GM18526 (cell line): ENCODE data around the gene CPZ.

Experiments used
- POLR2A ChIP-seq: IDR thresholded peaks from 3 replicates; pipeline ENCODE4 v1.6.1; 2011; ENCODE audit not compliant: insufficient read length; ENCODE audit errors: extremely low read depth

CPZ gene

DNA sequence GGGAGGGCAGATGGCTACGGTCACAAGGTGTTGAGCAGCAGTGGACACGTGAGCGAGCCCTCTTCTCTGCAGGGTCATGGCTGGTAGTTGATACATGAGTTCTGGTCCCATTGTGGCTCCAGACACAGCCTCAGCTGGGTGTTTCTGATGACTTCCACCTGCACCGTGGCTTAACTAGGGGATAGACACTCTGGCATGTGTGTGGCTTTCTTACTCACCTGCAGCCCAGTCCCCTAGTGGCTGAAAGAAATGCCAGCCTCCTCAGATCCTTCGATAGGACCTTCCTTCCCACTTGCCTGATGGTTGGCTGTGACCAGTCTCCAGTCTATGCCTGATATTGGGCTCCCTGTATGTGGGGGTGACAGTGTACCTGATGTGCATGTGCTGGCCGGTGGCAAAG lies 7.4 kb upstream of the CPZ start:
- TF ChIP-seq POLR2A, result no peak

DNA sequence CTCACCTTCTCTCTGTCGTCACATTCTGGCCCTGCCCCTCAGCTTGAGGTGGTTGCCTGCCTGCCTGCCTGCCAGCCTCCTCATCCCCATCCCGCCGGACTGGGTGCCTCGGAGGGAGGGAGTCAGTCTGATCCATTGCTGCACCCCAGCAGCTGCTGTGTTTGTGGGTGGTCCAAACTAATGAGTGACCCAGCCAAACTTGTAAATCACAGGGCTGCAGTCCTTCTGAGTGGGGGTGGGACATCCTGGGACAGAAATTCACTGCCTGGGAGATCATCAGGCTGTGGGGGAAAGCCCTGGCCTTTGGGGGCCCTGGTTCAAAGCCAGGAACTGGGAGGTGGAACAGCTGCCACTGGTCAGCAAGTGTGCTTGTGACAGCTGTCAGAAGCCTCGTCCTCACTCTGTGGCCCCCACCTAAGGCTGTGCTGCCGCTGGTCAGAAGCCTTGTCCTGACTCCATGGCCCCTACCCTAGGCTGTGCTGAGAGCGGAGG lies 6.8 kb upstream of the CPZ start:
- no peak for TF ChIP-seq POLR2A

DNA sequence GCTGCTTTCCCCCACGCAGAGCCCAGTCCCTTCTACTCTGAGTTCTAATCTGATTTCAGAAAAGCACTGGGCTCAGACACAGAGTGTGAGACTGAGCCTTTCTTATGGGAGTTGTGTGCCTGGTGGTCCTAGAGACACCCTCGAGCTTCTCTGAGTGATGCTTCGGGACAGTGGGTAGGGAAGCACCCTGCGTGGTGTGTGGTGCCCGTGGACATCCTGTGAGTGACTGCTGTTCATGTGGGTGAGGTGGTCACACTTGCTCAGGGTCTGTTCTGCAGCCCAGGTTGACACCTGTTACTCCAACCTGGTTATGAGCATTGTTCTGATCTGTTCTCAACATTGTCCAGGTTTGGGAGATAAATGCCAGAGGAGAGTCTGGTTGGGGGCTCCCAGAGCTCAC lies 6.3 kb upstream of the CPZ start:
- no peak for TF ChIP-seq POLR2A

DNA sequence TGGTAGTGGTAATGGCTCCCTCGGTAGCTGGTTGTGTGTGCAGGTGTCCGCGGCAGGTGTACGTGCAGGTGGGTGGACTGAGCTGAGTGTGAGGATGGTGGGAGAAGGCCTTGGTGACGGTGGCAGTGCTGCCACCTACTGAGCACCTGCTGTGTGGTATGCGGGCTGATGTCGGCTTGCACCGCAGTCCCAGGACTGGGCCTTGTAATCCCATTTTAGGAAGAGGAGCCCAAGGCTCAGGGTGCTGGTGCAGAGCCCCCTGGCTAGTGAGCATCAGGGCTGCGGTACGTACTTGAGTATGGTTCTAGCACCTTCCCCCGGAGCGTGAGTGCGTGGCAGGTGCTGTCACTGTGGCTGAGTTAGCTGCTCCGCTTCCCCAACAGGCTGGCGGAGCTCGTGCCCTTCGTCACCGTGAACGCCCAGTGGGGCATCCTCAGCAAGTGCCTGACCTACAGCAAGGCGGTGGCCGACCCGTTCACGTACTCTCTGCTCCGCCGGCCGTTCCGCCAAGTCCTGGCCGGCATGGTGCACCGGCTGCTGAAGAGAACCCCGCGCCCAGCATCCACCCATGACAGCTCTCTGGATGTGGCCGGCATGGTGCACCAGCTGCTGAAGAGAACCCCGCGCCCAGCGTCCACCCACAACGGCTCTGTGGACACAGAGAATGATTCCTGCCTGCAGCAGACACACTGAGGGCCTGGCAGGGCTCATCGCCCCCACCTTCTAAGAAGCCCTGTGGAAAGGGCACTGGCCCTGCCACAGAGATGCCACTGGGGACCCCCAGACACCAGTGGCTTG lies 5.7 kb upstream of the CPZ start:
- no peak for TF ChIP-seq POLR2A

DNA sequence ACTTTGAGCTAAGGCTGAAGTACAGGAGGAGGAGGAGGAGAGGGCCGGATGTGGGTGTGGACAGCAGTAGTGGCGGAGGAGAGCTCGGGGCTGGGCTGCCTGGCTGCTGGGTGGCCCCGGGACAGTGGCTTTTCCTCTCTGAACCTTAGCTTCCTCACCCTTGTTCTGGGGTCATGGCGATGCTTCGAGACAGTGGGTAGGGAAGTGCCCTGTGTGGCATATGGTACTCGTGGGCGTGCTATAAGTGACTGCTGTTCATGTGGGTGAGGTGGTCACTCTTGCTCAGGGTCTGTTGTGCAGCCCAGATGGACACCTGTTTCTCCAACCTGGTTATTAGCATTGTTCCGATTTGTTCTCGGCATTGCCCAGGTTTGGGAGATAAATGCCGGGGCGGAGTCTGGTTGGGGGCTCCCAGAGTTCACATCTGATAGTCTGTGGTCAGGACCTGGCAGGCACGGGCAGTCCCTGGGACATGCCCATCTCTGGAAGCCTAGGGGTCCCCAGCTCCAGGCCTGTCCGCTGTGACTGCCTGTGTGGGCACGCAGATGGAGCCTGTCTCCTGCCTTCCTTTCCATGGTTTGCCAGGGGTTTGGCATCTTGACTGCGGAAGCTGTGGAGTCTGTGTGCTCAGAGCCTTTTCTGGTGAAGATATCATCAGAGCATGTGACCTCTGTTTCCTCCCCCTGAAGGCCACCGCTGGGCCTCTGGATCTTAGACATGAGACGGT lies 4.9 kb upstream of the CPZ start:
- TF ChIP-seq POLR2A, result no peak

DNA sequence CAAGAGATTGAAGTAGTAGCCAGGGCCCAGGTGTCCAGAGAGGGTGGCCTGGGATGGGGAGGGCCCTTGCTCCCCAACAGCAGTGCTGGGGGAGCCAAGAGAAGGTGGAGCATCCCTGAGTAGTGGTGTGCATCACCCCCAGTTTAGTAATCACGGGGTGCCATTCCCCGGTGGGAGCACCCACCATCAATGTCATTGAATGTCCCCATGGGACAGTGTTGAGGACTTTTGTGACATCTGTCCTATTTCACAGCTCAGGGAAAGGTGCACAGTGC lies 4.4 kb upstream of the CPZ start:
- TF ChIP-seq POLR2A, result no peak

DNA sequence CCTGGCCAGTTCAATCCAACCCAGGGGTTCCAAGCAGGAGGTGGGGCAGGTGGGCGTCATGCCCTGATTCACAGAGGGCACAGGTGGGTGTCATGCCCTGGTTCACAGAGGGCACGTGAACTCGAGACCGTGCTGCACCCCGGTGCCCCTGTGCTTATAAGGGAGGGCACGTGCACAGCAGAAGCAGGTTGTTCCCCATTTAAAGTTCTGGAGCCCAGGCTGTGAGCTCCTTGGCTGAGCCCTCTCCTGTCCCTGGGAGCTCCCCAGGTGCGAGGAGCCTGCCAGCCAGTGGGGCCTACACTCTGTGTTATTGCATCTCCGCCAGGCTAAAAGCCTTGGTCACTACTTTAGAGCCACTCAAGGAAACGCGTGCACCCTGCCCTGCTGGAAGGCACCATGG lies 3.2 kb upstream of the CPZ start:
- no peak for TF ChIP-seq POLR2A

DNA sequence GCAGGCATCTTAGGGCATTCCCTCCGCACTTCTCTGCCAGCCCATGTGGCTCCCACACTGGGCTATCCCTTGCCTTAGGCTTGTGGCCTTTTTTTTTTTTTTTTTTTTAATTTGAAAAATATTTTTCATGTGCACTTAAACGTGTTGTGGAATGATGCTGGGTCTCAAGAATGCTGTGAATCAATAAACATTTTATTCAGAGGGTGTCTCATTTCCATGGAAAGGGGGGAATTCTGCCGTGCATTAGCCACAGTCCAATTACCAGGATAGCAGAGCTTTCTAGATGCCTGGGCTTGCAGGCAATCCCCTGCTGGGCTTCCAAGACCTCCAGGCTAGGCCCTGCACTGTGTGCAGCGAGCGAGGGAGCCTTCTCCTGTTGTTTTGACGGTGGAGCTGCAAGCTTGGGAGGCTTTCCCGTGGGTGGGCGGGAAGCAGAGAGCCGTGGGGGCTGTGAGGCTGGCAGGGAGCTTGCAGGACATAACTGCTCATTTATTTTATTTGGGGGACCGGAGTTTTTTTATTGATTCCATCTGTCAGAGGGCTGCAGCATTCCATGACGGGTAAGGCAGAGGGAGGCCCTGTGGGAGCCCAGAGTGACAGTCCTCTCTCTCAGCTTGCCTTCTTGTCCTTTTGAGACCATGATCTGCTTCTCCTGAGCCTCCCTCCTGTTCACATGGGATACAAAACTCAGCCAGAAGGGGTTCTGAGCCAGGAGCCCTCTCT lies 2.6 kb upstream of the CPZ start:
- no peak for TF ChIP-seq POLR2A

DNA sequence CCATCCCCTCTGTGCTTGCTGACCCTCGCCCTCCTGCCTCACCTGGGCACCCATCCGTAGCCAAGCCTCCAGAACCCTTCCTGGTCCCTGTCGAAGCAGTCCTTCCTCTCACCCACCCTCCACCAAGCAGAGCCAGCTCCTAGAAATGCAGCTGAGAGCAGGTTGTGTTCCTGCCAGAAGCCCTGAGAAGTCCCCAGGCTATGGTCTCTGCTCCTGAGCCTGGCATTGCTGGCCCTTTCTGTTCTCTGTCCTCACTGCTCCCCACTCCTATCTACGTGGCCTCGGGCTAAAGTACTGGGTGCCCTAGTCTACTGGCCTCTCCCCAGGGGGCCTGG lies 2.1 kb upstream of the CPZ start:
- no peak for TF ChIP-seq POLR2A

DNA sequence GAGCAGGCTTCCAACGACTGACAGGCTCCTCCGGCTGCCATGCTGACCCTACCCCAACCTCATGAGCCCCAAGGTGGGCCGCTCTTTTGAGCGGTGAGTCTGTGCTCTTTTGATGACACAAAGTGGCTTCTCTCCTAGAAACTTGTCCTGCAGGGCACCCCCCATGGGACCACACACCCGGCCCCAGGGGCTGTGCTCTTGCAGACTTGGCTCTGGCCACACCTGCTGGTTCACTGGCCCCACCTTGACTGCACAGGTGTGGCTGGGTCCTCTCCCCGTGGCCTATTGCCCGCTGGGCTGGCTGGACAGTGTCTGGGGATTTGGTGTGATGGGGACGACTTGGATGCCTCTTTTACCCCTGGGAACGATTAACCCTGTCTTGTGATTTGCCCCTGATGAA lies 1.5 kb upstream of the CPZ start:
- TF ChIP-seq POLR2A, result no peak

DNA sequence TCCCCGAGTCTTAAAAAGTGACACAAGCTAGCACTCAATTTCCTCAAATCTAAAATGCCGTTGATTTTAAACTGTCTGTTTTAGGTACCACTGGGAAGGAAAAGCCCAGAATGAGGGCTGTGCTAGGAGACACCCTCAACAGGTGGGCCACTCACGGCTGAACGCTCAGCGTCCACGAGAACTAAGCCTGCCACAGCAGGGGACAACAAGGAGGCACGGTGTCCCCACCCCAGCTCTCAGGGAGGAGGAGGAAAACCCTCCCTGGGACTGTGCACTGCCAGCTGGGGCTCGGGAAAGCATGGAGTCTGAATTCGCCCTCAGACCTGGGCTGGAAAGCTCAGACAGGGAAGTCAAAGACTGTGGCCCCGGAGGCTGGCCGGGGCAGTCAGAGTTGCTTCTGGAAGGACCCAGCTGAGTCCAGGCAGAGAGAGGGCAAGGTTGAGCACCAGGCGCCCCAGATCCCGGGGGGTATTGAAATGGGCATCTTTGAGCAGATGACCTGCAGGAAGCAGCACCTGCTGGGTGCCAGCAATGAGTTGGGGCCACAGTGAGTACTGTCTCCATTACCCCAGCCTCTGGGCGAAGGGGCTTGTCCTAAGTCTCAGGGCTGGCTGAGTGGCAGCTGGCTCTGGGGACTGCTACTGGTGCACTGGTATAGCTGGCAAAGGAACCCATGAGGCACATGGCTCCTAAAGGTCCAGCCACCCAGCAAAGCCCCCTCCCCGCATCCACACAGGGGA lies 769 bp upstream of the CPZ start:
- no peak for TF ChIP-seq POLR2A

DNA sequence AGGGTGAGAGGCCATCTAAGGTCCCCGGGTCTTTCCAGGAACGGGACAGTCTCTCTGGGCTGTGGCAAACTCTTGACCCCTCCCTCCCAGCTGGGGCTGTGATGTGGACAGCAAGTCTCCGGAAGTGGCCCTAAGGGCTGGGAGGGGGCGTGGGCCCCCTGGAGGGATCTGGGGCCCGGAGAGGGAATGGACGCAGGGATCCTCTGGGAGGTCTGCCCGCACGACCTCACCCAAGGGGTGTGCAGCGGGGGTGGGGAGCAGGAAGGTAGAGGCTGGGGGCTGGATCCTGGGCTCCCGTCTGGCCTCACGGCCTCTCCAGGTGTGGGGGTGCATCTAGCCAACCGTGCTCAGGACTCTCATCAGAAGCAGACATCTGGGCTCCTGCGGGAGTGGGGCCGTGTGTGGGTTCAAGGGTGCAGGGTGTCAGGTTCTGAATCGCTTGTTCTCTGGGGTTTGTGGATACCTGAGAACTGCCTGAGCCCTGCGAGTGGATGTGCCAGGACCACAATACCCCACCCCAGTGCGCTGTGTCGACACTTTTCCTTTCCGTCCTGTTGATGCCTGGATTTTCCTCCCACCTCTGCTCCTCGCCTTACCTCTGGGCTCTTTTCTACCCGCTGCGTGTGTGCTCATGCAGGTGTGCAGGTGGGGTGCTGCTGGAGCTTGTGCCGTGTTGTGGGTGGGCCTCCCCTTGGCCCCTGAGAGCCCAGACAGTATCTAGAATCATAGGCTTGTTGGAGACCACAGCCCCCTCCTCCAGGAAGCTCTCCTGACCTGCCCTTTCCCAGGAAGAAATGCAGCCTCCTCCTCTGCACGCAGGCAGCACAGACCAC lies 915 bp downstream of the CPZ start:
- TF ChIP-seq POLR2A, result no peak

DNA sequence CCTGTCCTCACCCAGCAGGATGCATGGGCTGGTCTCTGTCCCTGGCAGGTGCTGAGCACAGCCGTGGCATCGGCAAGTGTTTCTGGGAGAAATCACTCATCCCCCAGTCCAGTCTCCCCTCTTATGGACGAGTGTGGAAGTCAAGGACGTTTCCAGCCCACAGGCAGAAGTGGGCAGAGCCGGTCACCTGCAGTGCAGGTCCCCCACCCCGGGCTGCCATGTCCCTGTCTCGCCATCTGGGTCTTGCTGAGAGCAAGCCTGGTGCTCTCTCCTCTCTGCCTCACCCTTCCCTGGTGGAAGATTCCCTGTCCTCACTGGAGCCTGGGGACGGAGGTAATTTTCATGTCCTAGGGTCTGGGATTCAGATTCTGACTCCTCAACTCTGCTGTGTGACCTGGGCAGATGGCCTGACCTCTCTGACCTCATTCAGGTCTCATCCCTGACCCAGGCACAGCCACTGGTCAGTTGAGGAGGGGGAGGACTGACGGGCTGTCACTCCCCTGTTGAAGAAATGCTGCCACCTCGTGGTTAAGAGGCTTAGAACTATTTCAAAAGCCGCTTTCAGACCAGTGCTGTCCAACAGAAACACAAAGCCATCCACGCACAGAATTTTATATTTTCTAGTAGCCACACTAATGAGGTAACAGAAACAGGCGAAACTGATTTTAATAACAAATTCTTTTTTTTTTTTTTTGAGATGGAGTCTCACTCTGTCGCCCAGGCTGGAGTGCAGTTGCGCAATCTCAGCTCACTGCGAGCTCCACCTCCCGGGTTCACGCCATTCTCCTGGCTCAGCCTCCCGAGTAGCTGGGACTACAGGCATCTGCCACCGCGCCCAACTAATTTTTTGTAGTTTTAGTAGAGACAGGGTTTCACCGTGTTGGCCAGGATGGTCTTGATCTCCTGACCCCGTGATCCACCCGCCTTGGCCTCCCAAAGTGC lies 1.8 kb downstream of the CPZ start:
- TF ChIP-seq POLR2A, result no peak
